Endothelial cell of umbilical vein (primary cell): ENCODE results near the gene ANKMY2. TPM values are rescaled to one million over a fixed set of nuclear protein-coding genes. Genes with fewer than 3 reads are reported as not detected.

Experiments
- BruUV-seq: library from RNA; stranded (reverse); fragments of 400-500 nt; replicated peaks from 2 replicates; lab custom pipeline; 2021; lab: Mats Ljungman, UMichigan
- CTCF ChIA-PET: fragments of 300-600, 350-600 bp; sonication (Branson Sonifier 250); formaldehyde crosslinking; loops from one replicate; lab custom pipeline; 2021; ENCODE audit warnings: antibody characterized with exemption, inconsistent platforms; lab: Charles Lee
- POLR2A ChIA-PET: fragments of 300-600, 350-600 bp; sonication (Branson Sonifier 250); formaldehyde crosslinking; loops from one replicate; lab custom pipeline; 2021; ENCODE audit warnings: antibody characterized with exemption, inconsistent platforms; lab: Charles Lee
- DNase-seq: peaks from one replicate; pipeline ENCODE4 v3.0.0-alpha.2; 2011; ENCODE audit warnings: low read depth, low spot score
- FAIRE-seq: peaks from 2 replicates; lab custom pipeline; 2011; peaks lifted over from hg19 to GRCh38; lab: Jason Lieb, UNC
- H2AFZ ChIP-seq: 2 replicates; pipeline ENCODE4 v1.6.0; 2012; ENCODE audit warnings: low read depth, low read length, control low read depth, inconsistent platforms
- H3K27ac ChIP-seq: 2 replicates; pipeline ENCODE4 v1.5.1; 2011; ENCODE audit warnings: low read depth, mild to moderate bottlenecking, control low read depth, low read length, moderate library complexity; ENCODE audit not compliant: insufficient read depth
- H3K27me3 ChIP-seq, 2 experiments: 2 replicates each; pipeline versions ENCODE4 v1.6.0 to v1.6.1; 2011; ENCODE audit warnings: low read length in 2 of 2, mixed read lengths in 1 of 2; ENCODE audit not compliant: control insufficient read depth in 2 of 2, insufficient read depth in 2 of 2
- H3K36me3 ChIP-seq, 2 experiments: 2 replicates in 1 of 2; 3 replicates in 1 of 2; pipeline ENCODE4 v1.5.1; 2011; ENCODE audit warnings: low read length in 2 of 2, mild to moderate bottlenecking in 1 of 2, moderate library complexity in 1 of 2; ENCODE audit not compliant: control insufficient read depth in 2 of 2, insufficient read depth in 2 of 2; ENCODE audit errors: extremely low read depth in 1 of 2
- H3K4me1 ChIP-seq: 3 replicates; pipeline ENCODE4 v1.5.1; 2011; ENCODE audit warnings: mild to moderate bottlenecking, low read length; ENCODE audit not compliant: control insufficient read depth, insufficient read depth; ENCODE audit errors: extremely low read depth
- H3K4me2 ChIP-seq: 2 replicates; pipeline ENCODE4 v1.6.1; 2011; ENCODE audit warnings: low read length, control low read depth, mixed read lengths; ENCODE audit not compliant: insufficient read depth
- H3K4me3 ChIP-seq, 3 experiments: fragments of 200-600 bp in 1 of 3; sonication (generic), shearing (Covaris generic) in 1 of 3; replicated peaks in 1 of 3; 2 replicates each; pipeline ENCODE4 v1.5.1; 2011 to 2016; ENCODE audit warnings: control low read depth in 3 of 3, low read length in 3 of 3, mild to moderate bottlenecking in 2 of 3, inconsistent platforms in 1 of 3, low read depth in 1 of 3, moderate library complexity in 1 of 3; ENCODE audit not compliant: insufficient read depth in 1 of 3
- H3K79me2 ChIP-seq: 2 replicates; pipeline ENCODE4 v1.6.0; 2012; ENCODE audit warnings: low read length, inconsistent platforms; ENCODE audit not compliant: control insufficient read depth, insufficient read depth
- H3K9ac ChIP-seq: replicated peaks from 2 replicates; pipeline ENCODE3; 2011; ENCODE audit warnings: low read length, control low read depth; ENCODE audit not compliant: insufficient read depth; ENCODE audit errors: extremely low read depth
- H3K9me1 ChIP-seq: replicated peaks from 3 replicates; pipeline ENCODE4 v1.6.0; 2011; ENCODE audit warnings: mild to moderate bottlenecking, low read length; ENCODE audit not compliant: control insufficient read depth, insufficient read depth; ENCODE audit errors: extremely low read depth
- H3K9me3 ChIP-seq: replicated peaks from 2 replicates; pipeline ENCODE4 v1.5.1; 2012; ENCODE audit warnings: low read length, inconsistent platforms; ENCODE audit not compliant: control insufficient read depth, insufficient read depth
- H4K20me1 ChIP-seq: replicated peaks from 2 replicates; pipeline ENCODE3; 2011; ENCODE audit warnings: mild to moderate bottlenecking, low read length; ENCODE audit not compliant: control insufficient read depth, insufficient read depth; ENCODE audit errors: extremely low read depth
- CTCF ChIP-seq, 2 donors: IDR thresholded peaks; 1 replicate in 1 of 2; 2 replicates in 1 of 2; pipeline ENCODE4 v1.5.1; 2011; ENCODE audit warnings: low read length in 2 of 2, mild to moderate bottlenecking in 2 of 2, moderate library complexity in 2 of 2, control low read depth in 1 of 2, inconsistent platforms in 1 of 2, low read depth in 1 of 2; ENCODE audit not compliant: insufficient read depth in 1 of 2; ENCODE audit errors: extremely low read depth in 1 of 2
- EZH2 ChIP-seq: IDR thresholded peaks from 2 replicates; pipeline ENCODE4 v1.6.1; 2012; ENCODE audit warnings: borderline replicate concordance, low read depth, mild to moderate bottlenecking, moderate library complexity, low read length, inconsistent platforms; ENCODE audit not compliant: severe bottlenecking
- FOS ChIP-seq: IDR thresholded peaks from 2 replicates; pipeline ENCODE4 v1.6.1; 2011; ENCODE audit warnings: mild to moderate bottlenecking, low read length, moderate library complexity, borderline replicate concordance; ENCODE audit not compliant: insufficient read depth
- GATA2 ChIP-seq: IDR thresholded peaks from 2 replicates; pipeline ENCODE4 v1.7.0; 2011; ENCODE audit warnings: low read depth, mild to moderate bottlenecking, moderate library complexity, mixed read lengths, low read length; ENCODE audit not compliant: insufficient read length, insufficient read depth
- JUN ChIP-seq: IDR thresholded peaks from 2 replicates; pipeline ENCODE4 v1.6.1; 2011; ENCODE audit warnings: borderline replicate concordance, low read depth; ENCODE audit not compliant: insufficient read length, insufficient read depth
- MAX ChIP-seq: IDR thresholded peaks from 2 replicates; pipeline ENCODE4 v1.6.1; 2011; ENCODE audit not compliant: insufficient read depth, insufficient read length
- MYC ChIP-seq: IDR thresholded peaks from one replicate; pipeline ENCODE4 v1.6.1; 2011; ENCODE audit warnings: mild to moderate bottlenecking, low read depth, low read length
- POLR2A ChIP-seq: IDR thresholded peaks from 2 replicates; pipeline ENCODE4 v1.6.1; 2012; ENCODE audit warnings: low read depth, mild to moderate bottlenecking, control low read depth, low read length
- POLR2AphosphoS5 ChIP-seq: IDR thresholded peaks from 2 replicates; pipeline ENCODE4 v1.6.1; 2012; ENCODE audit warnings: low read depth, mild to moderate bottlenecking, control low read depth, low read length, moderate library complexity; ENCODE audit not compliant: insufficient read depth
- dilution Hi-C: fragments of 300-500 bp; cut with MboI; formaldehyde crosslinking; loops from one replicate; pipeline ENCODE4 v1.15.0; 2019; ENCODE audit warnings: low sequenced_read_pairs; ENCODE audit not compliant: extremely low pct_ligation_motif_present
- intact Hi-C: fragments of 100-400 bp; cut with micrococcal nuclease; formaldehyde crosslinking; loops from one replicate; pipeline ENCODE4 v1.10.0; 2022
- polyA plus RNA-seq, 4 experiments: library from polyadenylated mRNA; depleted of rRNA in 3 of 4; stranded (reverse) in 3 of 4; unstranded in 1 of 4; fragments of >200 nt; gene quantifications; 2 replicates each; pipeline versions ENCODE4 v1.2.1 to v1.2.3, GENCODE V29; 2011 to 2012; ENCODE audit warnings: missing spikeins in 1 of 4
- total RNA-seq: library from RNA; stranded (reverse); gene quantifications from 2 replicates; pipeline ENCODE4 v1.2.3, GENCODE V29; 2021

Gene ANKMY2
- total and polyA plus RNA-seq, 2 donors (not counting 3 experiments of a cell fraction or from before 2014, with no cell fraction given): 7.7 to 11.6 TPM

- H3K4me2 ChIP-seq: no peak overlapping the region
- H4K20me1 ChIP-seq: no peaks in the 10 kb centered on the region
- TF ChIP-seq MAX (no peak), FOS (no peak), EZH2 (no peak), JUN (no peak), POLR2A (no peak), CTCF (IDR thresholded peaks at IDR 0.05; ENCODE audit: extremely low read depth in 1 of 2, insufficient read depth in 1 of 2, low read depth in 1 of 2, low read length in 2 of 2) (no peak), GATA2 (no peak), POLR2AphosphoS5 (no peak), MYC (no peak)
- dilution Hi-C loops (no loop called here), intact Hi-C loops (no loop called here)
- no peaks in the 10 kb centered on the region for H3K79me2 ChIP-seq
- H3K4me3 ChIP-seq: no peak overlapping the region
- H3K9me1 ChIP-seq: no peaks in the 10 kb centered on the region
- no TSS peak for BruUV-seq
- H2AFZ ChIP-seq: no peak overlapping the region
- DNase-seq (no peak), FAIRE-seq (no peak)
- CTCF ChIA-PET: no interaction called here
- no peaks in the 10 kb centered on the region for H3K36me3 ChIP-seq
- H3K9ac ChIP-seq: no peak overlapping the region
- H3K4me1 ChIP-seq: peaks cover 2% of the 10 kb centered on the region
- no peaks in the 10 kb centered on the region for H3K9me3 ChIP-seq
- H3K27me3 ChIP-seq: no peaks in the 10 kb centered on the region
- no peak overlapping the region for H3K27ac ChIP-seq
- POLR2A ChIA-PET: no interaction called here
Measured at GRCh38 chr7:16585540-16585939, 60.0 kb downstream of the ANKMY2 start.
